Nephron progenitor cell (in vitro differentiated cells): ENCODE measurements around the gene TMUB1.

Source experiments
- DNase-seq: peaks from one replicate; pipeline ENCODE4 v3.0.0; 2021
- H3K27ac Mint-ChIP-seq: 2 replicates; pipeline ENCODE4 v1.8.0; 2021; ENCODE audit warnings: mild to moderate bottlenecking, moderate library complexity, mixed read lengths
- H3K27me3 Mint-ChIP-seq: 2 replicates; pipeline ENCODE4 v1.8.0; 2021; ENCODE audit warnings: mild to moderate bottlenecking, low read depth, mixed read lengths; ENCODE audit not compliant: poor library complexity
- H3K36me3 Mint-ChIP-seq: 2 replicates; pipeline ENCODE4 v1.8.0; 2021; ENCODE audit warnings: low read depth, mixed read lengths
- H3K4me1 Mint-ChIP-seq: 2 replicates; pipeline ENCODE4 v1.8.0; 2021; ENCODE audit warnings: mixed read lengths
- H3K4me3 Mint-ChIP-seq: 2 replicates; pipeline ENCODE4 v1.8.0; 2021; ENCODE audit warnings: mild to moderate bottlenecking, moderate library complexity, mixed read lengths
- H3K9me3 Mint-ChIP-seq: 2 replicates; pipeline ENCODE4 v1.8.0; 2021; ENCODE audit warnings: mild to moderate bottlenecking, moderate library complexity, mixed read lengths
- CTCF ChIP-seq: fragments of 200-600 bp; sonication (generic); IDR thresholded peaks from 2 replicates; pipeline ENCODE4 v1.5.0; 2021; ENCODE audit warnings: antibody characterized with exemption

Gene TMUB1

GRCh38 chr7:151125846-151126481, 42.7 kb upstream of the TMUB1 start:
- Mint-ChIP-seq H3K9me3 (no peaks in the 10 kb centered on the region), H3K4me3 (peak overlapping the region; percentile 81), H3K27ac (no peak overlapping the region), H3K4me1 (peaks cover 52% of the 10 kb centered on the region), H3K36me3 (peaks cover 46% of the 10 kb centered on the region), H3K27me3 (peaks cover 43% of the 10 kb centered on the region)
- TF ChIP-seq CTCF = no peak
- DNase-seq = peak; percentile 61

- peaks cover 47% of the 10 kb centered on the region for H3K4me1 Mint-ChIP-seq
- H3K27ac Mint-ChIP-seq = no peak overlapping the region
- peak overlapping the region; percentile 81 for H3K4me3 Mint-ChIP-seq
- peak; percentile 76 for DNase-seq
- peaks cover 48% of the 10 kb centered on the region for H3K27me3 Mint-ChIP-seq
- H3K36me3 Mint-ChIP-seq = peaks cover 50% of the 10 kb centered on the region
- no peaks in the 10 kb centered on the region for H3K9me3 Mint-ChIP-seq
- no peak for TF ChIP-seq CTCF
Observed at GRCh38 chr7:151125470-151125845, 42.2 kb upstream of the TMUB1 start.

- no peak for DNase-seq
- TF ChIP-seq CTCF = no peak
- peaks cover 52% of the 10 kb centered on the region for H3K36me3 Mint-ChIP-seq
- peak overlapping the region; percentile 34 for H3K4me3 Mint-ChIP-seq
- peaks cover 48% of the 10 kb centered on the region for H3K27me3 Mint-ChIP-seq
- no peaks in the 10 kb centered on the region for H3K9me3 Mint-ChIP-seq
- peaks cover 42% of the 10 kb centered on the region for H3K4me1 Mint-ChIP-seq
- H3K27ac Mint-ChIP-seq = no peak overlapping the region
Observed at GRCh38 chr7:151124899-151125399, 41.7 kb upstream of the TMUB1 start.

GRCh38 chr7:151124481-151124880, 41.2 kb upstream of the TMUB1 start:
- Mint-ChIP-seq H3K27ac (no peak overlapping the region), H3K27me3 (peaks cover 48% of the 10 kb centered on the region), H3K36me3 (peaks cover 52% of the 10 kb centered on the region), H3K4me1 (peaks cover 41% of the 10 kb centered on the region), H3K4me3 (peak overlapping the region; percentile 34), H3K9me3 (no peaks in the 10 kb centered on the region)
- no peak for DNase-seq
- no peak for TF ChIP-seq CTCF

- Mint-ChIP-seq H3K36me3 (peaks cover 58% of the 10 kb centered on the region), H3K9me3 (no peaks in the 10 kb centered on the region), H3K27ac (no peak overlapping the region), H3K4me1 (peaks cover 41% of the 10 kb centered on the region), H3K27me3 (peaks cover 48% of the 10 kb centered on the region), H3K4me3 (no peak overlapping the region)
- DNase-seq = peak; percentile 92
- TF ChIP-seq CTCF = peak; percentile 97
Observed at GRCh38 chr7:151123822-151124464, 40.6 kb upstream of the TMUB1 start.
